ENCODE measurements around the gene HSP90AB1. TPM values are rescaled to one million over a fixed set of nuclear protein-coding genes. Genes with fewer than 3 reads are reported as not detected.

HSP90AB1 gene
- total RNA-seq, 6 experiments from 2014 or later: 847 to 1,026 (median 920) TPM

GRCh38 chr6:44248579-44248978 is 1.7 kb downstream of the HSP90AB1 start:
- H3K4me3 Mint-ChIP-seq: peak overlapping the region; percentile 98
- TF ChIP-seq, protein P1, sequence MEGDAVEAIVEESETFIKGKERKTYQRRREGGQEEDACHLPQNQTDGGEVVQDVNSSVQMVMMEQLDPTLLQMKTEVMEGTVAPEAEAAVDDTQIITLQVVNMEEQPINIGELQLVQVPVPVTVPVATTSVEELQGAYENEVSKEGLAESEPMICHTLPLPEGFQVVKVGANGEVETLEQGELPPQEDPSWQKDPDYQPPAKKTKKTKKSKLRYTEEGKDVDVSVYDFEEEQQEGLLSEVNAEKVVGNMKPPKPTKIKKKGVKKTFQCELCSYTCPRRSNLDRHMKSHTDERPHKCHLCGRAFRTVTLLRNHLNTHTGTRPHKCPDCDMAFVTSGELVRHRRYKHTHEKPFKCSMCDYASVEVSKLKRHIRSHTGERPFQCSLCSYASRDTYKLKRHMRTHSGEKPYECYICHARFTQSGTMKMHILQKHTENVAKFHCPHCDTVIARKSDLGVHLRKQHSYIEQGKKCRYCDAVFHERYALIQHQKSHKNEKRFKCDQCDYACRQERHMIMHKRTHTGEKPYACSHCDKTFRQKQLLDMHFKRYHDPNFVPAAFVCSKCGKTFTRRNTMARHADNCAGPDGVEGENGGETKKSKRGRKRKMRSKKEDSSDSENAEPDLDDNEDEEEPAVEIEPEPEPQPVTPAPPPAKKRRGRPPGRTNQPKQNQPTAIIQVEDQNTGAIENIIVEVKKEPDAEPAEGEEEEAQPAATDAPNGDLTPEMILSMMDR (IDR thresholded peaks at IDR 0.05): no peak
- no peak for DNase-seq
- H3K27ac Mint-ChIP-seq: peak overlapping the region; percentile 98
- peaks cover 14% of the 10 kb centered on the region for H3K27me3 Mint-ChIP-seq (ENCODE audit: insufficient read depth)
- H3K9me3 Mint-ChIP-seq: peaks cover 12% of the 10 kb centered on the region
- peaks cover 60% of the 10 kb centered on the region for H3K4me1 Mint-ChIP-seq (ENCODE audit: low read depth)
- H3K36me3 Mint-ChIP-seq (ENCODE audit: low read depth): peaks cover 69% of the 10 kb centered on the region

DNA sequence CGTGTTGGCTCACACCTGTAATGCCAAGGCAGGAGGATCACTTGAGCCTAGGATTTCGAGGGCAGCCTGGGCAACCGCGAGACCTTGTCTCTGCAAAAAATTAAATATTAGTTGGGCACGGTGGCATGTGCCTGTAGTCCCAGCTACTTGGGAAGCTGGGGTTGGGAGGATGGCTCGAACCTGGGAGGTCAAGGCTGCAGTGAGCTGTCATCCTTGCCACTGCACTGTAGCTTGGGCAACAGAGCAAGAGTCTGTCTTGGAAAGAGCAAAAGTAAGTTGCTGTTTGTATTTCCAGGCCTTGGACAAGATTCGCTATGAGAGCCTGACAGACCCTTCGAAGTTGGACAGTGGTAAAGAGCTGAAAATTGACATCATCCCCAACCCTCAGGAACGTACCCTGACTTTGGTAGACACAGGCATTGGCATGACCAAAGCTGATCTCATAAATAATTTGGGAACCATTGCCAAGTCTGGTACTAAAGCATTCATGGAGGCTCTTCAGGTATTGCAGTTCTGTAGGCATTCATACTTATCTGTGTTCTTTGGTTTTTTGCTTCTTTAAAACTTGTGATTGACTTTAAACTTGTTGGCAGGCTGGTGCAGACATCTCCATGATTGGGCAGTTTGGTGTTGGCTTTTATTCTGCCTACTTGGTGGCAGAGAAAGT is 2.3 kb downstream of the HSP90AB1 start:
- DNase-seq: no peak
- Mint-ChIP-seq H3K4me3 (peak overlapping the region; percentile 98), H3K36me3 (ENCODE audit: low read depth) (peaks cover 75% of the 10 kb centered on the region), H3K9me3 (peaks cover 12% of the 10 kb centered on the region), H3K27me3 (ENCODE audit: insufficient read depth) (peaks cover 14% of the 10 kb centered on the region), H3K27ac (peak overlapping the region; percentile 98), H3K4me1 (ENCODE audit: low read depth) (peaks cover 66% of the 10 kb centered on the region)
- TF ChIP-seq, protein P1 (IDR thresholded peaks at IDR 0.05): no peak

DNA sequence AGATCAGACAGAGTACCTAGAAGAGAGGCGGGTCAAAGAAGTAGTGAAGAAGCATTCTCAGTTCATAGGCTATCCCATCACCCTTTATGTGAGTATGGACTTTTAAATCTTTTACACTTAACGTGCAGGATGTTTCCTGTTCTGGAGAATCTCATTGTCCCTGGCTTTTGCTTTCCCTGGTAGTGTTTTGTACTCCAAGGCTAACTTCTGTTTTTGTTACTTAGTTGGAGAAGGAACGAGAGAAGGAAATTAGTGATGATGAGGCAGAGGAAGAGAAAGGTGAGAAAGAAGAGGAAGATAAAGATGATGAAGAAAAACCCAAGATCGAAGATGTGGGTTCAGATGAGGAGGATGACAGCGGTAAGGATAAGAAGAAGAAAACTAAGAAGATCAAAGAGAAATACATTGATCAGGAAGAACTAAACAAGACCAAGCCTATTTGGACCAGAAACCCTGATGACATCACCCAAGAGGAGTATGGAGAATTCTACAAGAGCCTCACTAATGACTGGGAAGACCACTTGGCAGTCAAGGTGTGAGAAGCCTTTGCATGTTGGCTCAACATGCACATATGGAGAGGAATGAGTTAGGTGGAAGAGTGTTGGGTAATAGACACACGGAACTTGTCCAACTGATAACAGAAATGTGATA is 3.3 kb downstream of the HSP90AB1 start:
- H3K27ac Mint-ChIP-seq: peak overlapping the region; percentile 98
- H3K27me3 Mint-ChIP-seq (ENCODE audit: insufficient read depth): peaks cover 21% of the 10 kb centered on the region
- H3K36me3 Mint-ChIP-seq (ENCODE audit: low read depth): peaks cover 84% of the 10 kb centered on the region
- peaks cover 75% of the 10 kb centered on the region for H3K4me1 Mint-ChIP-seq (ENCODE audit: low read depth)
- peaks cover 12% of the 10 kb centered on the region for H3K9me3 Mint-ChIP-seq
- peak overlapping the region; percentile 98 for H3K4me3 Mint-ChIP-seq
- TF ChIP-seq, protein P1 (IDR thresholded peaks at IDR 0.05): no peak
- DNase-seq: no peak

GRCh38 chr6:44250718-44251123 is 3.8 kb downstream of the HSP90AB1 start:
- Mint-ChIP-seq H3K4me3 (peak overlapping the region; percentile 98; the same call in 1 of the 2 replicates), H3K9me3 (peaks cover 12% of the 10 kb centered on the region), H3K27ac (peak overlapping the region; percentile 98), H3K36me3 (ENCODE audit: low read depth) (peaks cover 89% of the 10 kb centered on the region), H3K4me1 (ENCODE audit: low read depth) (peaks cover 75% of the 10 kb centered on the region), H3K27me3 (ENCODE audit: insufficient read depth) (peaks cover 25% of the 10 kb centered on the region)
- no peak for DNase-seq
- TF ChIP-seq, protein P1 (IDR thresholded peaks at IDR 0.05): no peak

DNA sequence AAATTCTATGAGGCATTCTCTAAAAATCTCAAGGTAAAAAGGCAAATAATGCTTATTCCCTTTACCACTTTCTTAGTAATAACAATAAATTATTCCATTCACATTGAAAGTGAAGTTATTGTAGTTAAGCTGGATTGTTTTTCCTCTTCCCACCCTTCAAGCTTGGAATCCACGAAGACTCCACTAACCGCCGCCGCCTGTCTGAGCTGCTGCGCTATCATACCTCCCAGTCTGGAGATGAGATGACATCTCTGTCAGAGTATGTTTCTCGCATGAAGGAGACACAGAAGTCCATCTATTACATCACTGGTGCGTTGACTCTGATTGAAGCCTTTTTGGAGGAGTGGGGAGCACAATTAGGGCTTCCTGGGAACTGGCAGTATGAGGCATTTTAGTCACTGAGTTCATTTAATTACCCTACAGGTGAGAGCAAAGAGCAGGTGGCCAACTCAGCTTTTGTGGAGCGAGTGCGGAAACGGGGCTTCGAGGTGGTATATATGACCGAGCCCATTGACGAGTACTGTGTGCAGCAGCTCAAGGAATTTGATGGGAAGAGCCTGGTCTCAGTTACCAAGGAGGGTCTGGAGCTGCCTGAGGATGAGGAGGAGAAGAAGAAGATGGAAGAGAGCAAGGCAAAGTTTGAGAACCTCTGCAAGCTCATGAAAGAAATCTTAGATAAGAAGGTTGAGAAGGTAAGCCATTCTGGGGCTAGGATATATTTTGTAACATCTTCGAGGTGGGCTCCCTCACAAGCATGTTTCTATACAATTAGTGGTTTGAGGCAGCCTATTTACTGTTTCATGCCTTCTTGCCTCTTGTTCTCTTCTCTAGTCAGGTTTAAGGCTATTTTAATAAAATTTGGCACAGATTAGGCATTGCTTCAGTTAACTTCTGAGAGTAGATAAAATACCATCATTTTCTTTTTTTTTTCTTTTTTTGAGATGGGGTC is 4.9 kb downstream of the HSP90AB1 start:
- no peak for DNase-seq
- peaks cover 84% of the 10 kb centered on the region for H3K4me1 Mint-ChIP-seq (ENCODE audit: low read depth)

More for the DNA sequence above, 4.9 kb downstream of the HSP90AB1 start:
- peak overlapping the region; percentile 98 for H3K27ac Mint-ChIP-seq
- peaks cover 33% of the 10 kb centered on the region for H3K27me3 Mint-ChIP-seq (ENCODE audit: insufficient read depth)
- no peak overlapping the region; the same call in 1 of the 2 replicates for H3K4me3 Mint-ChIP-seq
- peaks cover 11% of the 10 kb centered on the region for H3K9me3 Mint-ChIP-seq
- TF ChIP-seq, protein P1 (IDR thresholded peaks at IDR 0.05): no peak
- peaks cover 95% of the 10 kb centered on the region for H3K36me3 Mint-ChIP-seq (ENCODE audit: low read depth)

Measured in HFFc6 (cell line).